HG03571 (cell line): ENCODE data around the gene RBM19.

ENCODE experiments used
- ATAC-seq: cut with Tn5 transposase; IDR thresholded peaks from one replicate; pipeline ENCODE4 v1.9.1; 2021; ENCODE audit not compliant: unreplicated experiment

Gene RBM19

DNA sequence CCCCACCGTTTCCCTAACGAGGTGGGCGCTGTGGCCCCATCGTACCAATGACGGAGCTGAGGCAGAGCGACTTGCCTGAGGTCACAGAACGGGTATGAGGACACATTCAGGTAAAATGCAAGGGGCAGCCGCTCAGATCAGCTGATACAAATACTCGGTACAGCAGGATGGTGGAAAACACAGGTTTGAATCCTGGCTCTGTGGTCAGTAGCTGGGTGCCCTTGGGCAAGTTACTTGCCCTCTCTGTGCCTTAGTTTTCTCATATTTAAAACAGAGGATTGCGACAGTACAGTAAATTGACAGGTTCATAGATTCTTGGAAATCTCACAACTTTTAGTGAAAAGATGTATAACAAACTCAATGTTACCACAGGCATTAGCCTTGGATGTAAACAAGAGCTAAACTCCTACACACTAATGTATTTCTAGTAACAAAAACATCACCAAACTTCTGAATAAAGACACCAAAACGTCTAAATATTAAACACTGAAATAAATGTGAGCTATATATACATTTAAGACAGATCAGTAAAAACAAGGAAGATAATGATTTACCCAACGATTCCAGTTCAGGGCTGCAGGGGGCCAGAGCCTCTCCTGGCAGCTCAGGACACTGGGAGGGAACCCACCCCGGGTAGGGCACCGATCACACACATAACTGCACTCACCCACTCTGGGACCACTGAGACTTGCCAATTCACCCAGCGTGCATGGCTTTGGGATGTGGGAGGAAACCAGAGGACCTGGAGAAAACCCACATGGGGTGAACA is 128.4 kb downstream of the RBM19 start:
- no peak for ATAC-seq

DNA sequence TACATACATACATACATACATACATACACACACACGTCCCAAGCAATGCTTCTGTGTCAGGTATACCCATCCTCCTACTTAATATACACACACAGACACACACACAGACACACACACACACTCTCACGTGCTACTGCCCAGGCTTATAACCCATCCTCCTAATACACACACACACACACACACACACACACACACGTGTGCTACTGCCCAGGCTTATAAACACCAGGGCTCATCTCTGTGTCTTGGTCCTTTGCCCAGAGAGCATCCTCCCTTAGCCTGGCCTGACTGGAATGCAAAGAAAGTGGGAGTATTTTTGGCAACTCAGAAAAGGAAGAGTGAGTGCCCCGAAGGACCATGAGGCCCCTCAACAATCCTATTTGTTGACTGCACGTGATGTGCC is 129.0 kb downstream of the RBM19 start:
- ATAC-seq = no peak

- no peak for ATAC-seq
These were observed 130.2 kb downstream of the RBM19 start for GRCh38 chr12:113835896-113836295.

GRCh38 chr12:113835433-113835832 is 130.7 kb downstream of the RBM19 start:
- no peak for ATAC-seq

- no peak for ATAC-seq
These were observed 132.7 kb downstream of the RBM19 start for GRCh38 chr12:113833422-113833821.

- no peak for ATAC-seq
These were observed 134.6 kb downstream of the RBM19 start for GRCh38 chr12:113831476-113831875.

GRCh38 chr12:113831016-113831415 is 135.1 kb downstream of the RBM19 start:
- ATAC-seq = no peak

DNA sequence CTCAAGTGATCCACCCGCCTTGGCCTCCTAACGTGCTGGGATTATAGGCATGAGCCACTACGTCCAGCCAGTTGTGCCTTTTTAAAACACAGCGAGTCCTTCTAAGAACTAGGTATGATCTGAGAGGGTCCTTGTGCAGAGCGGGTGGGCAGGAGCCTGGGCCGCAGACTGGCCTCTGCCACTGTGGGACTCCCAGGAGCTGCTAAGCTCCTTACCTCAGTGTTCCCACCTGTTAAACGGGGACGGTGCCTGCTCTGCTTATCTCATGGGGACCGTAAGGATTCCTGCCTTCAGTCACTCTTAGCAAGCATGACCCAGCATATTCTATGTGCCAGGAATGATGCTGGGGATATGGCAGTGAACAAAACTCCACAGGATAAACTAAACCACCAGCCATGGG is 136.9 kb downstream of the RBM19 start:
- no peak for ATAC-seq

DNA sequence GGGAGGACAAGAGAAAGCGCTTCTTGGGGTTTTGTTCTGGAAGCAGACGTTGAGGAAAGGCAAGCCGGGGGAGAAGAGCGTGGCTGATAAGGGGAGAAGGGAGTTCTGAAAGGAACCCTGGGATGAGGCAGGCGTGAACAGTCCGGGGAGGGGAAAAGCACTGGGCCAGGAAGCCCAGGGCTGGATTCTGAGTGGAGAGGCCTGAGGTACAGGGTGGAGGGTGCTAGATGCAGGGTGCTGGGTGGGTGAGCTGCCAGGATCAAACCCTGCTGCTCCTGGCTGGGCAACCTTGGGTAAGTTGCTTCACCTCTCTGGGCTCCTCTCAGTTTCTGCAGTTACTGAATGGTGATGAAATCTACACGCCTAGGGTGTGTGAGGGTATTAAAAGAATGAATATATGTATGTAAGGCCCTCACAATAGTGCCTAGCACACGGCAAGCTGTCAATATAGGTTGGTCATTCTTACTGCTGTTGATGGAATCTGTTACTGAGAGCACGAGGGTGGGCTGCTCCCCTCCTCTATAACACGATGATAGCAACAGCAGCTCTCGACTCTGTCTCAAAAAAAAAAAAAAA is 138.5 kb downstream of the RBM19 start:
- ATAC-seq = no peak

DNA sequence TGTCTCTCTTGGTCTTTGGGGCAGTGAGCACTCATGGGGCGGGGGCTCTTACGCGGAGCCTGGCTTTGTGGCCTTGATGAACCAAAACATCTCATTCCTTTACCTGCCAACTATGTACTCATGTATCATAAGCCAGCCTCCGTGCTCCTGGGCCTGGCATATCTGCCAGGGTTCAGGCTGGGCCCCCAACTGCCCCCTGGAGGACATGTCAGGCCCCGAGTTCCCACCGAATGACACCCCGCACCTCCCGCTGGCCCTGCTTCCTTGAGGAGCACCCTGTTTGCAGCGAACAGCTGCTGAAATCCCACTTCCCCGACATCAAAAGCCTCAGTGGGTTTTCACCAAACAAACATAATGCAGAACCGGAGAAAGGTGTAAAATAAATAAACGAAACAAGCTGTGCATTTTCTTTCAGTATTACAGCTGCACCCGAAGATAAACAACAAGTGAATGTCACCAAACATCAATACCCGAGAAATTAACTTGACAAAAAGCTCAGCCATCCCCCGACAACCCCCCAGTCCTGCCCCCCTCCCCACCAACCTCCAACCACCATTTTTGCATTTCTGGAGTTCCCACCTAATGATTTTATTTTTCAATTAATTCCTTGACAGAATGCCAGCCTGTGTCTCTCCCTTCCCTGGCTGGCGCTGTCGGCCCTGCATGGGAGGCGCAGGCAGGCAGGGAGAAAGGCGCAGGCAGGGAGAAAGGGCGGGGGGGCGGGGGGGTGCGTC is 139.2 kb downstream of the RBM19 start:
- no peak for ATAC-seq

GRCh38 chr12:113825705-113826104 is 140.4 kb downstream of the RBM19 start:
- ATAC-seq = no peak

DNA sequence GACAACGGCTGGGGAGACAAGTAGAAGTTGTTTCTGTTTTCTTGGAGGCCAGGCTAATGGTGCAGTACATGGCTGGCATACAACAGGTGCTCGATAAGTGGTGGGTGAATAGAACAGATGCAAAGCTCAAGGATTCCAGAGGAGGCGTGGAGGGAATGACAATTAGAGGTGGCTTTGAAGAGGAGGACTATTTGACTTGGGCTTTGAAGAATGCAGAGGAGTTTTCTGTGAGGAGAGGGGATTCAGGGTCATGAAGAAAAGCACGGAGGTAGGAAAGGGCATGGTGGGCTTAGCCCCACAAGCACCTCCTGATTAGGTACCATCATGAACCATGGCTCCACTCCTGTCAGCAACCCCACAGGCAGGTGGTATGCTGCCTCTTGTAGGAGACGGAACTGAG is 142.3 kb downstream of the RBM19 start:
- ATAC-seq = no peak

DNA sequence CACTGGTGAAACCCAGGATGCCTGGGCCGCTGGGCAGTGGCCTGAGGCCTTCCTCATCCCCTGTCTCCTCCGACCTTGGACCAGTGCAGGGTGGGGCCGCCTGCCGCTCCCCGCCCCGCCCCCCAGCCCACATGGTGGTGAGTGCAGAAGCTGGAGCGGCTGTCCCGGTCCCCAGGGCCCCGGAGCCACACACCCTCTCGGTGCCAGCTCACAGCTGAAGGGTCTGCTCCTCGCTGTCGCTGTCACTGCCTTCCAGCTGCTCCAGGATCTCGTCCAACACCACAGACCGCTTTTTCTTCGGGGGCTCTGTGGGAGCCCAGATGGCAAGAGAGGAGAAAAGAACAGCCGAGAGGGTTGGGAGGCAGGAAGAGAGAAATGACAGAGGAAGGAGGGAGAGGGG is 143.1 kb downstream of the RBM19 start:
- no peak for ATAC-seq

DNA sequence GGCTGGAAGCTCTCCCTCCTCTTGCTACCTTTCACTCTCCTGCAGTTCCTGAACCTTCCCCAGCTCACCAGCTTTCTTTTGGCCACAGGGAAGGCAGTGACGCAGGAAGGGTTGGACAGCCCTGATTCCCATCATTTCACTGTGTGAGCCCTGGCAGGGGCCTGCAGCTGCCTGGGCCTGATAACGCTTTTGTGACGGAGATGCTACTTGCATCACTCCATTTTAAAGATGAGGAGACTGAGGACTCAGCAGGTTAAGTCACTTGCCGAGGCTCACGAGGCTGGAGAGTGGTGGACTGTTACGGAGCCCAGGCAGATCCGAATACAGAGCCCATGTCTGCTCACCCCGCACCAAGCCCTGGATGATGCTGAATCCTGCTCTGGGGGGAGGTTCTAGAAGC is 145.3 kb downstream of the RBM19 start:
- no peak for ATAC-seq

GRCh38 chr12:113820309-113820708 is 145.8 kb downstream of the RBM19 start:
- ATAC-seq = no peak

DNA sequence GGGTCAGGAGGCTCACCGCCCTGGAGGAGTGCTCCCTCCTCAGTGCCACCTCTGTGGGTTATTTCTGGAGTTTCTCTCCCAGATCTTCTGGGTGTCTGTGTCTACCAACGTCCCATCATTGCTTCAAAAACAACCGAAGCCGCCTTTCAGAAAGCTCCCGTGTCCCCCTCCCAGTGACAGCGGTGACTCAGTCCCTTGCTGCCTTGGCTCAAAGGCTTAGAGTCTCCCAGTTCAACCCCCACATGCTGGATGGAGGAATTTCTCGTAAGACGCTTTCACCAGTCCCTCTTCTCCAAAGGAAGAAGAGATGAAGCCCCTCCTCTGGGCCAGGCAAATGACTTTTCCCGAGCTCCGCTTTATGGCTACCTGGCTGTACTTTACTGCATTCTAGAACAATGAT is 146.6 kb downstream of the RBM19 start:
- no peak for ATAC-seq

DNA sequence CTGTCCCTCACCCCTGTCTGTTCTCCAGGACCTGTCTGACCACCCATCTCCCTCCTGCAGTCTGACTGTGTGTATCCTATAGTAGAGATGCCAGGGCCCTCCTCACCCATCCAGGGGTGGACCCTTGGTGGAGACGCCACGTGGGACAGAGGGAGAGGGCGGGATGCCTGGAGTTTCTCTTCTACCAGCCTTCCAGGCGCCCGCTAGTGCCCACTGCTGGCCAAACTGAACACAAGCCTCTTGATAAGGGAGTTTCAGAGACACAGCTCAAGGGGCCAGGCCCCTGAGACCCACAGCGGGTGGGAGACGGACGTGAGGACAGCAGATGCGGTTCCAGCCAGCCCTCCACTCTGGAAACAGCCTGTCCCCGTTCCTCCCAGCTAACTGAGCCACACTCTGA is 147.3 kb downstream of the RBM19 start:
- no peak for ATAC-seq

DNA sequence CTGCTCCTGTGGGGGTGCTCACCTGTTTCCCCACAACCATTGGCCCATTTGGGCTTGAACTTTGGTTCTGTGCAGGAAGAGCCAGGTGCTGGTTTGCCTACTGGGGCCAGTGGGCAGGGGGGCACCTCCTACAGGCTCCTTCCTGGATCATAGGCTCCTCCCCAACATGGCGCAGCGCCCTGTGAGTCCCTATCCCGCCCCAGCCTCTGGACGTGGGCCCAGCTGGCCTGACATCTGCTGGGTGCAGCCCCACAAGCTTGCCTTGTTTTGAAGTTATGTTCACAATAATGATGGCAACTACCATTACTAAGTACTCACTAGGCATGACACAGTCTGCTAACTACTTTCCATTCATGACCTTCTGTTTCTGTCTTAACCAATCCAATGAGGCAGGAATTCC is 147.8 kb downstream of the RBM19 start:
- ATAC-seq = no peak

- no peak for ATAC-seq
These were observed 149.3 kb downstream of the RBM19 start for GRCh38 chr12:113816866-113817265.

GRCh38 chr12:113815031-113815430 is 151.1 kb downstream of the RBM19 start:
- ATAC-seq = no peak

DNA sequence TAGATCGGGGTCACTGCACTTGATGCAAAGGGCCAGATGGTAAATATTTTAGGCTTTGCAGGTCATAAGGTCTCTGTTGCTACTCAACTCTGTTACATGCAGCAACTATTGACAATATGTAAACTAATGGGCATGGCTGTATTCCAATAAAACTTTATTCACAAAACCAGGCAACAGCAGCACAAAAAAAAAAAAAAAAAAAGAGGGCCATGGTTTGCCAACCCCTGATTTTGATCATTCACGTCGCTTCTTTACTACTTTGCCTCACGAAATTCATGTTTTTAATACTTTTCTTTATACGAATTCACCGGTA is 152.9 kb downstream of the RBM19 start:
- no peak for ATAC-seq

DNA sequence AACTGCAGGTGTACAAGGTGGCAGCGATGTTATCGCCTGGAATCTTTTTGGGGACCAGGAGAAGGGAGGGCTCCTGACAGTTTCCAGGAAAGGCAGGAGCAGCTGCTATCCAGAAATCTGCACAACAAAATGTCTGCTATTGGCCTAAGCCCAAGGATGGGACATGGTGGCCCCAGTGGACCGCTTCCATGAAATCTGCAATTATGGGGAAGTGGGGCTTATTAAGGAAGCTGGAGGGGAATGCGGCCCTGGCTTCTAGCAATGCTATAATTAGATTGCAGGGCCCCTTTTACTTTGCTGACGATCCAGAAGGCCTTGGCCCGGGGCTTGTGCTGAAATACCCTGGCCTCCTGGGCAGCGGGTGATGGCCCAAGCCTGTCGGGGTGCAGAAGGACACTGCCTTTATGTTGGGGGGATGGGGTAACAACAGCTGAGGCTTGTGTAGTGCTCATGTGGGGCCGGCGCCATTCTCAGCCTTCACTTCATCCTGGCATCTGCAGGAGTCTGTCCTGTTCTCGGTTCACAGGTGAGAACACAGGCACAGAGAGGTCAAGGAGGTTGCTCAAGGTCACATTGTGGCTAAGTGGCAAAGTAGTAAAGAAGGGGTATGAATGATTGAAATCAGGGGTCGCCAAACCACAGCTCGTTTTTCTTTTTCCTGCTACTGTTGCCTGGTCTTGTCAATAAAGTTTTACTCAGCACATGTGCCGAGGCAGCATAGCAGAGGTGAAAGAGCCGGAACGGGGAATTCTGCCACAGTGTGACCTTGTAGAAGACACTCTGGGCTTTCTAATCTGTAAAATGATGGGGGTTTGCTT is 153.5 kb downstream of the RBM19 start:
- no peak for ATAC-seq
